Body of pancreas (tissue), 4 donors: Measurements from ENCODE around the gene SLC12A4. TPM values are rescaled to one million over a fixed set of nuclear protein-coding genes. Genes with fewer than 3 reads are reported as not detected.
A peak's percentile ranks its signal among the peaks of the same experiment; 100 is the strongest.

ENCODE experiments used
- ATAC-seq: fragments of 150-250 bp; one replicate; pipeline ENCODE4 v1.9.1; 2016
- DNase-seq, 4 donors: peaks; one replicate each; pipeline ENCODE4 v3.0.0-alpha.2; 2019
- H3K27ac ChIP-seq, 4 donors: fragments of 200-600 bp; sonication (generic); 1 replicate in 3 of 4; 2 replicates in 1 of 4; pipeline versions ENCODE4 v1.5.1 to v1.6.1; 2016 to 2019; ENCODE audit warnings: mild to moderate bottlenecking in 1 of 4, mixed read lengths in 1 of 4, moderate library complexity in 1 of 4
- H3K27me3 ChIP-seq, 2 donors: fragments of 200-600 bp; sonication (generic); one replicate each; pipeline ENCODE4 v1.6.0; 2016; ENCODE audit warnings: mild to moderate bottlenecking in 1 of 2
- H3K36me3 ChIP-seq, 2 donors: fragments of 200-600 bp; sonication (generic); replicated peaks in 1 of 2; 2 replicates each; pipeline ENCODE4 v1.5.1; 2016; ENCODE audit warnings: low read depth in 2 of 2; ENCODE audit not compliant: insufficient read depth in 1 of 2
- H3K4me1 ChIP-seq: fragments of 200-600 bp; sonication (generic); one replicate; pipeline ENCODE4 v1.6.0; 2016
- H3K4me3 ChIP-seq, 2 donors: fragments of 200-600 bp; sonication (generic); 1 replicate in 1 of 2; 2 replicates in 1 of 2; pipeline ENCODE4 v1.5.1; 2016 to 2019
- H3K9me3 ChIP-seq, 3 donors: fragments of 200-600 bp; sonication (generic); 1 replicate in 2 of 3; 2 replicates in 1 of 3; pipeline ENCODE4 v1.5.1; 2016
- CTCF ChIP-seq, 7 experiments: fragments of 450-650 bp in 4 of 7; fragments of 200-600 bp in 3 of 7; sonication (generic) in 3 of 7; IDR thresholded peaks; one replicate each; pipeline ENCODE4 v1.5.1; 2016 to 2019; ENCODE audit warnings: antibody characterized with exemption in 7 of 7
- POLR2A ChIP-seq, 3 donors: fragments of 450-650 bp; IDR thresholded peaks; one replicate each; pipeline ENCODE4 v1.6.1; 2016; ENCODE audit warnings: antibody characterized with exemption in 3 of 3, mild to moderate bottlenecking in 2 of 3
- WGBS, 2 donors: methylation state at CpG; one replicate each; pipeline ENCODE4 v1.1.5; 2017; 5-methylcytosine and 5-hydroxymethylcytosine counted together
- intact Hi-C: fragments of 100-400 bp; cut with DNase I; formaldehyde crosslinking; loops from one replicate; pipeline ENCODE4 v1.15.1; 2023
- total RNA-seq, 2 donors: library from RNA; depleted of rRNA; stranded (reverse); fragments of >200 nt; gene quantifications; one replicate each; pipeline ENCODE4 v1.1.0, GENCODE V29; 2016

SLC12A4 gene
- total RNA-seq, 2 donors from 2014 or later = 23.3 to 61.3 TPM

- no peaks in the 10 kb centered on the region for H3K27me3 ChIP-seq
- no peaks in the 10 kb centered on the region for H3K36me3 ChIP-seq
- peak overlapping the region in 1 of 4 donors; percentile 71 for H3K27ac ChIP-seq
- no peaks in the 10 kb centered on the region for H3K4me1 ChIP-seq
- ATAC-seq (no peak), DNase-seq (peak in 1 of 4 donors; percentile 71)
- WGBS, 2 donors = 23 to 50% methylated on average over 6 of the region's 6 CpGs
- TF ChIP-seq POLR2A (IDR thresholded peaks at IDR 0.05) = no peak
- no peak for TF ChIP-seq CTCF (IDR thresholded peaks at IDR 0.05)
- no peak overlapping the region for H3K4me3 ChIP-seq
- intact Hi-C loops = no loop called here
- no peaks in the 10 kb centered on the region for H3K9me3 ChIP-seq
Measured at GRCh38 chr16:68005786-68006286, 37.4 kb upstream of the SLC12A4 start.

GRCh38 chr16:68005211-68005610, 36.8 kb upstream of the SLC12A4 start:
- H3K9me3 ChIP-seq = no peaks in the 10 kb centered on the region
- intact Hi-C loops = no loop called here
- TF ChIP-seq POLR2A (IDR thresholded peaks at IDR 0.05) (no peak), CTCF (IDR thresholded peaks at IDR 0.05) (no peak)
- no peaks in the 10 kb centered on the region for H3K27me3 ChIP-seq
- no peak overlapping the region for H3K4me3 ChIP-seq
- 78 to 80% methylated on average over 9 of the region's 9 CpGs for WGBS, 2 donors
- no peaks in the 10 kb centered on the region for H3K4me1 ChIP-seq
- peak overlapping the region in 1 of 4 donors; percentile 59 for H3K27ac ChIP-seq
- ATAC-seq = no peak
- DNase-seq = no peak
- H3K36me3 ChIP-seq = no peaks in the 10 kb centered on the region

DNA sequence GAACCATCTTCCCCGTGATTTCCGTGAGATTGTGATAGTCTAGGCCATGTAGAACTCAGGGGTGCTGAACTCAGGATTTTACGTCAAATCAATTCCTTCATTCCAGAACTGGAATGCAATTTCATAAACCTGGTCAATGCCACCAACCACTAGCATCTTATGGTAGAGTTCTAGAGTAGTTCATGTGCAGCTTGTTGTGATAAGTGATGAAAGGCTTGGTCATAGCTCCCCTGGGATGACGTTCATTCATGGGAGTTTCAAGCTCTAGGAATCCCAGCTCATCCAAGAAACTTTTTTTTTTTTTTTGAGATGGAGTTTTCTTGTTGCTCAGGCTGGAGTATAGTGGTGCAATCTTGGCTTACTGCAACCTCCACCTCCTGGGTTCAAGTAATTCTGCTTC, 34.6 kb upstream of the SLC12A4 start:
- no peak for TF ChIP-seq POLR2A (IDR thresholded peaks at IDR 0.05)
- TF ChIP-seq CTCF (IDR thresholded peaks at IDR 0.05) = no peak
- Histone ChIP-seq H3K27me3 (no peaks in the 10 kb centered on the region), H3K36me3 (no peaks in the 10 kb centered on the region), H3K9me3 (no peaks in the 10 kb centered on the region), H3K4me1 (no peaks in the 10 kb centered on the region), H3K27ac (no peak overlapping the region), H3K4me3 (no peak overlapping the region)
- DNase-seq = no peak
- intact Hi-C loops = no loop called here
- ATAC-seq = no peak
- WGBS, 2 donors = 57 to 72% methylated on average over 4 of the region's 4 CpGs

GRCh38 chr16:68000450-68000849, 32.0 kb upstream of the SLC12A4 start:
- intact Hi-C loops = no loop called here
- ATAC-seq (no peak), DNase-seq (no peak)
- WGBS, 2 donors = 40 to 41% methylated on average over 2 to 3 of the region's 3 CpGs
- Histone ChIP-seq H3K27me3 (no peaks in the 10 kb centered on the region), H3K4me3 (no peak overlapping the region), H3K9me3 (no peaks in the 10 kb centered on the region), H3K4me1 (no peaks in the 10 kb centered on the region), H3K36me3 (no peaks in the 10 kb centered on the region), H3K27ac (peak overlapping the region in 1 of 4 donors; percentile 48)
- TF ChIP-seq CTCF (IDR thresholded peaks at IDR 0.05) (no peak), POLR2A (IDR thresholded peaks at IDR 0.05) (no peak)

DNA sequence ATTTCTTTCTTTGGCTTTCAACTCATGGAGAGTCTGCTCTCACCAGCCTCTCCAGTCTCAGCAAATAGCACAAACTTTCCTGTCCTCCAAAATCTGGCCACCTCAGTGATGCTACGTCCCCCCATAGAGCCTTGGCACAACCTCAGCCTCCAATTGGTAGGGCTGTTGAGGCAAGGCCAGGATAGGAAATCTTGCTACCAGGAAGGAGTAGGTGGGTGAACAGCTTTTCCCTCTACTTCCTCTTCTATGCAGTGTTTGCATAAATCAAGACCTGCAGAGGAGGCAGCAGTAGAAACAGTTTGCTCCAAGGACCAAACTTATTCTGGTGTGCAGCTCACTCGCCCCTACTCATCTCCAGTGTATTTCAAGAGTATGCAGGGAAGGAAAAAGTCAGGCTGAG, 31.5 kb upstream of the SLC12A4 start:
- H3K36me3 ChIP-seq = no peaks in the 10 kb centered on the region
- H3K9me3 ChIP-seq = no peaks in the 10 kb centered on the region
- H3K27ac ChIP-seq = peak overlapping the region in 1 of 4 donors; percentile 48
- 48 to 55% methylated on average over 2 of the region's 2 CpGs for WGBS, 2 donors
- TF ChIP-seq POLR2A (IDR thresholded peaks at IDR 0.05) (no peak), CTCF (IDR thresholded peaks at IDR 0.05) (no peak)
- H3K4me1 ChIP-seq = no peaks in the 10 kb centered on the region
- no peaks in the 10 kb centered on the region for H3K27me3 ChIP-seq
- DNase-seq (no peak), ATAC-seq (no peak)
- intact Hi-C loops = no loop called here
- no peak overlapping the region for H3K4me3 ChIP-seq
